KMS-11 (cell line): Measurements from ENCODE around the gene C12orf75.

Experiments
- H2AFZ ChIP-seq: fragments of 200-600 bp; sonication (generic); 2 replicates; pipeline ENCODE4 v1.6.1; 2016; ENCODE audit warnings: antibody characterized with exemption, mixed run types, low read depth
- H3K27ac ChIP-seq: fragments of 200-600 bp; sonication (generic); 2 replicates; pipeline ENCODE4 v1.6.1; 2016; ENCODE audit warnings: mild to moderate bottlenecking, mixed run types
- H3K27me3 ChIP-seq: fragments of 200-600 bp; sonication (generic); 2 replicates; pipeline ENCODE4 v1.6.1; 2017; ENCODE audit warnings: mild to moderate bottlenecking, low read depth, mixed run types, moderate library complexity; ENCODE audit not compliant: insufficient read depth
- H3K36me3 ChIP-seq: fragments of 200-600 bp; sonication (generic); 2 replicates; pipeline ENCODE4 v1.6.1; 2017; ENCODE audit warnings: mild to moderate bottlenecking, mixed run types; ENCODE audit not compliant: insufficient read depth
- H3K4me1 ChIP-seq: fragments of 200-600 bp; sonication (generic); 2 replicates; pipeline ENCODE4 v1.6.1; 2016; ENCODE audit warnings: mild to moderate bottlenecking, low read depth, mixed run types; ENCODE audit not compliant: poor library complexity, severe bottlenecking
- H3K4me2 ChIP-seq: fragments of 200-600 bp; sonication (generic); 2 replicates; pipeline ENCODE4 v1.7.0; 2016; ENCODE audit warnings: mild to moderate bottlenecking, mixed run types
- H3K4me3 ChIP-seq: fragments of 200-600 bp; sonication (generic); IDR thresholded peaks from 2 replicates; pipeline ENCODE4 v1.6.1; 2017; ENCODE audit warnings: low read depth, low read length, mixed read lengths; ENCODE audit not compliant: insufficient read depth
- H3K79me2 ChIP-seq: fragments of 200-600 bp; sonication (generic); 2 replicates; pipeline ENCODE4 v1.6.1; 2016; ENCODE audit warnings: low read depth, mixed run types; ENCODE audit not compliant: insufficient read depth
- H3K9ac ChIP-seq: fragments of 200-600 bp; sonication (generic); 2 replicates; pipeline ENCODE4 v1.6.1; 2016; ENCODE audit warnings: mild to moderate bottlenecking, mixed run types
- H4K20me1 ChIP-seq: fragments of 200-600 bp; sonication (generic); 2 replicates; pipeline ENCODE4 v1.6.1; 2016; ENCODE audit warnings: mild to moderate bottlenecking, mixed run types; ENCODE audit not compliant: insufficient read depth
- TF ChIP-seq, protein P1 (sequence below): fragments of 200-600 bp; sonication (generic); conservative IDR thresholded peaks from 2 replicates; pipeline ENCODE4 v1.6.1; 2017; ENCODE audit warnings: low read depth, mild to moderate bottlenecking, antibody characterized with exemption, low read length, moderate library complexity, mixed read lengths

The C12orf75 gene

DNA sequence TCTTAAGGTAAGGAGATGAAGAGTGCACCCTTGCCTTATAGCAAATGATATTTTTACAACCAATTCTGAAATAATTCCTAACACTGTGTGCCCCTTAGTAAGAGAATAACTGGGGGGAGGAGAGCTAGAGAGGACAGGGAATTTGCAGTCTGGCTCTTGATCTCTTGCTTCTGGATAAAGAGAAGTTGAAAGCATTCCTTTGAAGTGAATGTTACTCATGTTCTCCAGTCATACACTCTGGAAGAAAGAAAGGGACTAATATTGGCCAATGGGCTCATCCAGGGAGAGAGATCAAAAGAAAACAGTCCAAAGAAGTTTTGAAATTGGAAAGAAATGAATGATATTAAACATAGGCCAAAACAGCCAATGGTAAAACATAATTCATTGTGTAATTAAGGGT is 25.3 kb downstream of the C12orf75 start:
- Histone ChIP-seq H3K27ac (no peak overlapping the region), H3K27me3 (no peaks in the 10 kb centered on the region), H2AFZ (no peak overlapping the region), H4K20me1 (no peaks in the 10 kb centered on the region), H3K4me2 (no peak overlapping the region), H3K36me3 (no peaks in the 10 kb centered on the region), H3K4me1 (peaks cover 27% of the 10 kb centered on the region), H3K79me2 (no peaks in the 10 kb centered on the region), H3K4me3 (no peak overlapping the region), H3K9ac (no peak overlapping the region)
- TF ChIP-seq, protein P1, sequence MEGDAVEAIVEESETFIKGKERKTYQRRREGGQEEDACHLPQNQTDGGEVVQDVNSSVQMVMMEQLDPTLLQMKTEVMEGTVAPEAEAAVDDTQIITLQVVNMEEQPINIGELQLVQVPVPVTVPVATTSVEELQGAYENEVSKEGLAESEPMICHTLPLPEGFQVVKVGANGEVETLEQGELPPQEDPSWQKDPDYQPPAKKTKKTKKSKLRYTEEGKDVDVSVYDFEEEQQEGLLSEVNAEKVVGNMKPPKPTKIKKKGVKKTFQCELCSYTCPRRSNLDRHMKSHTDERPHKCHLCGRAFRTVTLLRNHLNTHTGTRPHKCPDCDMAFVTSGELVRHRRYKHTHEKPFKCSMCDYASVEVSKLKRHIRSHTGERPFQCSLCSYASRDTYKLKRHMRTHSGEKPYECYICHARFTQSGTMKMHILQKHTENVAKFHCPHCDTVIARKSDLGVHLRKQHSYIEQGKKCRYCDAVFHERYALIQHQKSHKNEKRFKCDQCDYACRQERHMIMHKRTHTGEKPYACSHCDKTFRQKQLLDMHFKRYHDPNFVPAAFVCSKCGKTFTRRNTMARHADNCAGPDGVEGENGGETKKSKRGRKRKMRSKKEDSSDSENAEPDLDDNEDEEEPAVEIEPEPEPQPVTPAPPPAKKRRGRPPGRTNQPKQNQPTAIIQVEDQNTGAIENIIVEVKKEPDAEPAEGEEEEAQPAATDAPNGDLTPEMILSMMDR, result no peak

DNA sequence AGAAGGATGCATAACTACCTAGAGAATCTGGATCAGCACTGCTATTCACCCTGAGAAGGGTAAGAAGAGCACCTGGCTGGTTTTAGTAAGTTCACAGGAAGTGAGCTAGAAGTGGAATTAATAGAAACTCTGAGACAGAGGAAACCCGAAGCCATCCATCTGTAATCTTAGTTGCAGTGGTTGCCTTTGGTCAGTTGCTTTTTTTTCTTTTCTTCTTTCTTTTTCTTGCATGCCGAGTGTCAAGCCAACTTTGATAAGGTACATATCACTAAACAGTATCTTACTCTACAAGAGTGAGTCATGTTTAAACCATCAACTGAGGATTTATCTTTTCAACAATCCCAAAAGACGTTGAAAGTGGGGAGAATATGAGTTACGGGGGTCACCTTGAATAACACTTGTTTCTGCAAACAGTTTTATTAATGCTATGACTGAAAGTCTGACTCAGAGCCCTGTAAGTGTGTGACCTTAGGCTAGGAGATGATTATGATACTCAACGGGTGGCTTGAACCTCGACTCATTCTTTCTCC is 26.7 kb downstream of the C12orf75 start:
- no peak overlapping the region for H3K27ac ChIP-seq
- H3K4me3 ChIP-seq, result no peak overlapping the region
- no peak overlapping the region for H3K9ac ChIP-seq
- H3K36me3 ChIP-seq, result no peaks in the 10 kb centered on the region
- no peaks in the 10 kb centered on the region for H3K79me2 ChIP-seq
- H2AFZ ChIP-seq, result no peak overlapping the region
- no peaks in the 10 kb centered on the region for H4K20me1 ChIP-seq
- TF ChIP-seq, protein P1, result no peak
- H3K27me3 ChIP-seq, result no peaks in the 10 kb centered on the region
- H3K4me2 ChIP-seq, result no peak overlapping the region
- peaks cover 16% of the 10 kb centered on the region for H3K4me1 ChIP-seq

DNA sequence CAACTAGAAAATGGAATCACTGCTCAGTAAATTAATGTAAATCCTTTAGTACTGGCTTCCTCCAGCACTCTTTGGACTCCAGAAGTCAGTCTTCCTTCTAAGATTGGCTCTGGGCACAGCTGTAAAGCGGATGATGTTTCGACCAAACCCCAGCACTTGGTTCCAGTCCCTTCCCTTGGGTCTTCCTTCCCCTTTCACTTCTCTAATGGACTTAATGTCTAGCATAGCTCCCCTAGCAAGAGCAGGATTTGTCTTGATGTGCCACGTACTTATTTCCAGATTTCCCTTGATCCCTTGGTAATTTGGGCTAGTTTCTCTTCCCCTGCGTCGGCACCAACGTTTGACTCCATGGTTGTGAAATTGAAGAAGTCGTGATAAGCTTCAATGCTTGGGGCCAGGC is 28.3 kb downstream of the C12orf75 start:
- no peaks in the 10 kb centered on the region for H3K27me3 ChIP-seq
- H4K20me1 ChIP-seq, result no peaks in the 10 kb centered on the region
- H3K27ac ChIP-seq, result no peak overlapping the region
- H3K36me3 ChIP-seq, result no peaks in the 10 kb centered on the region
- H3K4me2 ChIP-seq, result no peak overlapping the region
- TF ChIP-seq, protein P1, result no peak
- peaks cover 16% of the 10 kb centered on the region for H3K4me1 ChIP-seq
- H3K4me3 ChIP-seq, result no peak overlapping the region
- H3K9ac ChIP-seq, result no peak overlapping the region
- no peak overlapping the region for H2AFZ ChIP-seq
- H3K79me2 ChIP-seq, result no peaks in the 10 kb centered on the region

DNA sequence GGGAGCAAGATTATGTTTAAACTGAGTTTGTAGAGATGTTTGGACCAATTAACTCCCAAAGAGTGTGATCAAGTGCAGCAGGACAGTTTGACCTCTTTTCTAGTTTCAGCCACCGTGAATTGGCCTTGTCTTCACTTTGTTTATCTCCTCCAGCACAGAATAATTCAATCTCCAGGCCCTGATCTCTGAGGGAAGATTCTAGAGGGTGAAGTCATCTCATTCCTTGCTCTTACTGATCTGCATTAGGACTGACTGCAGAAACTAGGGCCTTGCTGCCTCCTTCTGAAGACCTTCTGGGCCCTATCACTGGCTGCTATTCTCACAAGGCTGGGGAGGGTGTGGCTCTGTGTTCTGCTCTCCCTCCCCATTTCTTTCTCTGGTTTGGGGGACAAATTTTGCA is 29.4 kb downstream of the C12orf75 start:
- H3K4me2 ChIP-seq, result no peak overlapping the region
- peaks cover 16% of the 10 kb centered on the region for H3K4me1 ChIP-seq
- no peaks in the 10 kb centered on the region for H3K79me2 ChIP-seq
- no peak overlapping the region for H3K27ac ChIP-seq
- H3K9ac ChIP-seq, result no peak overlapping the region
- no peak overlapping the region for H2AFZ ChIP-seq
- H3K27me3 ChIP-seq, result no peaks in the 10 kb centered on the region
- TF ChIP-seq, protein P1, result no peak
- no peaks in the 10 kb centered on the region for H3K36me3 ChIP-seq
- H4K20me1 ChIP-seq, result no peaks in the 10 kb centered on the region
- no peak overlapping the region for H3K4me3 ChIP-seq

DNA sequence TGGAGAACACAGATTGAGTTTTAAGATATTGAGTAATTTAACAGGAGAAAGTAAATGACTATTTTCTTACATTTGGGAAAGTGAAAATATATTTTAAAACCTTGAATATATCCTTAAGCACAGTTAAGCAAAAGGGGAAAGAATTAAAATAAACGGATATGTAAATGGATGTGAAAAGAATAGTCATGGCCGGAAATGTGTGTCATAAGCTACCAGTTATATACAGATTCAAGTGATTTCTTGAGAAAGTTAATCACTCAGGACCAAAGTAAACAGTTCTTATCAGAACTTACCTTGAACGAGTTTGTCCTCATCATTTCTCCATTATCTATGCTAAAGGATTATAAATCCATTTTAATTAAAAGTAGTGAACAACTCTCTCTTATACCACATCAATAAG is 33.4 kb downstream of the C12orf75 start:
- Histone ChIP-seq H3K36me3 (no peaks in the 10 kb centered on the region), H3K27ac (no peak overlapping the region), H4K20me1 (no peaks in the 10 kb centered on the region), H3K27me3 (no peaks in the 10 kb centered on the region), H3K4me2 (no peak overlapping the region), H2AFZ (no peak overlapping the region), H3K4me3 (no peak overlapping the region), H3K79me2 (no peaks in the 10 kb centered on the region), H3K4me1 (no peaks in the 10 kb centered on the region), H3K9ac (no peak overlapping the region)
- TF ChIP-seq, protein P1, result no peak
